SK-N-SH treated with all-trans-retinoic acid at 6 μM for 48 hours (cell line): ENCODE results near the gene PRKAG1.

Experiments used
- ATAC-seq: fragments of 200-7000 bp; cut with Tn5 transposase; 3 replicates; pipeline ENCODE4 v1.9.1; 2020; ENCODE audit warnings: mild to moderate bottlenecking, moderate library complexity
- BACH2 ChIP-seq: fragments of 250-450 bp; sonication (Bioruptor Pico); IDR thresholded peaks from 2 replicates; pipeline ENCODE4 v1.9.0; 2021; ENCODE audit warnings: mild to moderate bottlenecking, borderline replicate concordance
- CREB5 ChIP-seq: fragments of 250-450 bp; sonication (Bioruptor Pico); IDR thresholded peaks from 2 replicates; pipeline ENCODE4 v1.5.1; 2020; ENCODE audit warnings: low read depth, mild to moderate bottlenecking, moderate library complexity
- CSRNP3 ChIP-seq: fragments of 250-450 bp; sonication (Bioruptor Pico); IDR thresholded peaks from 2 replicates; pipeline ENCODE4 v1.5.1; 2021; ENCODE audit warnings: mild to moderate bottlenecking, moderate library complexity
- ISL1 ChIP-seq: fragments of 250-450 bp; sonication (Bioruptor Pico); IDR thresholded peaks from 2 replicates; pipeline ENCODE4 v2.1.2; 2022; ENCODE audit warnings: mild to moderate bottlenecking, moderate library complexity
- OSR1 ChIP-seq: fragments of 250-450 bp; sonication (Bioruptor Pico); IDR thresholded peaks from 2 replicates; pipeline ENCODE4 v1.8.0; 2022; ENCODE audit warnings: moderate library complexity, mild to moderate bottlenecking, inconsistent platforms
- PATZ1 ChIP-seq: fragments of 250-450 bp; sonication (Bioruptor Pico); IDR thresholded peaks from 2 replicates; pipeline ENCODE4 v1.8.0; 2020; ENCODE audit warnings: mild to moderate bottlenecking, moderate library complexity, borderline replicate concordance
- POU6F1 ChIP-seq: fragments of 250-450 bp; sonication (Bioruptor Pico); IDR thresholded peaks from 2 replicates; pipeline ENCODE4 v1.8.0; 2021; ENCODE audit warnings: low read depth, mild to moderate bottlenecking, moderate library complexity, borderline replicate concordance
- RARB ChIP-seq: fragments of 250-450 bp; sonication (Bioruptor Pico); IDR thresholded peaks from 2 replicates; pipeline ENCODE4 v1.8.0; 2021; ENCODE audit warnings: mild to moderate bottlenecking, moderate library complexity
- SNAI2 ChIP-seq: fragments of 250-450 bp; sonication (Bioruptor Pico); IDR thresholded peaks from 2 replicates; pipeline ENCODE4 v1.5.0; 2020; ENCODE audit warnings: mild to moderate bottlenecking, moderate library complexity
- TCF4 ChIP-seq: fragments of 250-450 bp; sonication (Bioruptor Pico); IDR thresholded peaks from 2 replicates; pipeline ENCODE4 v1.8.0; 2021; ENCODE audit warnings: mild to moderate bottlenecking, moderate library complexity, borderline replicate concordance
- TOX ChIP-seq: fragments of 250-450 bp; sonication (Bioruptor Pico); IDR thresholded peaks from 2 replicates; pipeline ENCODE4 v1.8.0; 2021; ENCODE audit warnings: mild to moderate bottlenecking, moderate library complexity, borderline replicate concordance
- ZC3H10 ChIP-seq: fragments of 250-450 bp; sonication (Bioruptor Pico); IDR thresholded peaks from 2 replicates; pipeline ENCODE4 v1.5.1; 2021; ENCODE audit warnings: mild to moderate bottlenecking, moderate library complexity
- ZFP3 ChIP-seq: fragments of 250-450 bp; sonication (Bioruptor Pico); IDR thresholded peaks from 2 replicates; pipeline ENCODE4 v1.5.0; 2020; ENCODE audit warnings: mild to moderate bottlenecking, moderate library complexity
- ZNF565 ChIP-seq: fragments of 450-650 bp; formaldehyde crosslinking; conservative IDR thresholded peaks from 2 replicates; pipeline ENCODE4 v1.5.0; 2020; ENCODE audit warnings: low read depth, mild to moderate bottlenecking, moderate library complexity
- ZNF70 ChIP-seq: fragments of 450-650 bp; formaldehyde crosslinking; IDR thresholded peaks from 2 replicates; pipeline ENCODE4 v1.5.0; 2020; ENCODE audit warnings: mild to moderate bottlenecking, moderate library complexity
- ZNF8 ChIP-seq: fragments of 450-650 bp; formaldehyde crosslinking; IDR thresholded peaks from 2 replicates; pipeline ENCODE4 v1.5.0; 2020; ENCODE audit warnings: mild to moderate bottlenecking, moderate library complexity

PRKAG1 gene

GRCh38 chr12:49060237-49061156 lies 41.9 kb upstream of the PRKAG1 start, which contains the start of gene KMT2D:
Gene KMT2D (minus strand): TSS chr12:49060794. CDS start chr12:49055324, 5,470 bp downstream.
- peak; percentile 73 for ATAC-seq
- TF ChIP-seq ZFP3 (peak; percentile 71; the same call in 1 of the 2 replicates), ZNF70 (CRISPR knock-in tag) (peak; percentile 8; the same call in 1 of the 2 replicates), RARB (CRISPR knock-in tag) (no peak), ZC3H10 (no peak), PATZ1 (CRISPR knock-in tag) (peak; percentile 40; the same call in 1 of the 2 replicates), ZNF565 (CRISPR knock-in tag) (peak; percentile 77; the same call in 1 of the 2 replicates), POU6F1 (peak; percentile 49; the same call in 1 of the 2 replicates)

- TF ChIP-seq ZNF8 (CRISPR knock-in tag) = no peak
- no peak for TF ChIP-seq BACH2 (CRISPR knock-in tag)
- no peak for TF ChIP-seq SNAI2
- TF ChIP-seq ZNF565 (CRISPR knock-in tag) = no peak
- TF ChIP-seq TOX = no peak
- no peak for TF ChIP-seq ISL1
- no peak for TF ChIP-seq PATZ1 (CRISPR knock-in tag)
- TF ChIP-seq OSR1 (CRISPR knock-in tag) = no peak
- ATAC-seq = peak; percentile 1; the same call in 1 of the 3 replicates
Measured at GRCh38 chr12:49059299-49060171, 41.0 kb upstream of the PRKAG1 start.

GRCh38 chr12:49059045-49059298 lies 40.4 kb upstream of the PRKAG1 start:
- TF ChIP-seq ZNF565 (CRISPR knock-in tag) = no peak
- no peak for TF ChIP-seq TCF4 (CRISPR knock-in tag)
- no peak for ATAC-seq

- no peak for ATAC-seq
- TF ChIP-seq ZNF70 (CRISPR knock-in tag) (no peak), PATZ1 (CRISPR knock-in tag) (no peak), TOX (no peak), POU6F1 (no peak), CREB5 (no peak), TCF4 (CRISPR knock-in tag) (no peak), OSR1 (CRISPR knock-in tag) (no peak), CSRNP3 (no peak), SNAI2 (no peak), ZC3H10 (no peak), BACH2 (CRISPR knock-in tag) (no peak)
Measured at GRCh38 chr12:49058366-49059044, 39.9 kb upstream of the PRKAG1 start.
